Heart left ventricle (tissue), 13 donors: ENCODE measurements around the gene CHD8.

Experiments
- POLR2A ChIP-seq, 2 donors: fragments of 450-650 bp; IDR thresholded peaks; one replicate each; pipeline ENCODE4 v1.6.1; 2017; ENCODE audit warnings: antibody characterized with exemption in 2 of 2, mild to moderate bottlenecking in 2 of 2, moderate library complexity in 2 of 2
- TF ChIP-seq, protein P1 (sequence below), 12 donors: fragments of 200-600 bp; sonication (generic) in 4 of 12; IDR thresholded peaks; one replicate each; pipeline versions ENCODE4 v1.5.0 to v1.8.0; 2018 to 2022; ENCODE audit warnings: antibody characterized with exemption in 12 of 12, mild to moderate bottlenecking in 5 of 12
- donor health status: ischemic (EF 13 %, LVEDD 7.1; RV severe dilation, severe dysfunction).
- donor health status: DM: no; HTN: yes; CAD: no.
- donor health status: DM: no; HTN: no; CAD: no.
- donor health status: ischemic (EF 25% LVEDD 6.9; RV normal size, moderate dysfunction).
- donor health status: ischemic (EF 25% LVEDD 5.7; RV mildly dilated, moderate dysfunction).
- donor health status: ischemic (EF 35%, LVEDD 5.7; RV mildly dilated, moderate dysfunction).
- donor health status: nonischemic (EF 11% LVEDD 7.7; RV severe dilation, severe dysfunction).
- donor health status: DM: yes; HTN: yes; CAD: no.
- donor health status: PGD.
- donor health status: ischemic (EF 29% LVEDD 5.4; RV normal size, mild dysfunction).
- donor health status: nonischemic (EF 23%, LVEDD 6.1; RV moderate dilation, normal function).

GRCh38 chr14:21379338-21379737, 76.6 kb downstream of the CHD8 start:
- TF ChIP-seq, protein P1, sequence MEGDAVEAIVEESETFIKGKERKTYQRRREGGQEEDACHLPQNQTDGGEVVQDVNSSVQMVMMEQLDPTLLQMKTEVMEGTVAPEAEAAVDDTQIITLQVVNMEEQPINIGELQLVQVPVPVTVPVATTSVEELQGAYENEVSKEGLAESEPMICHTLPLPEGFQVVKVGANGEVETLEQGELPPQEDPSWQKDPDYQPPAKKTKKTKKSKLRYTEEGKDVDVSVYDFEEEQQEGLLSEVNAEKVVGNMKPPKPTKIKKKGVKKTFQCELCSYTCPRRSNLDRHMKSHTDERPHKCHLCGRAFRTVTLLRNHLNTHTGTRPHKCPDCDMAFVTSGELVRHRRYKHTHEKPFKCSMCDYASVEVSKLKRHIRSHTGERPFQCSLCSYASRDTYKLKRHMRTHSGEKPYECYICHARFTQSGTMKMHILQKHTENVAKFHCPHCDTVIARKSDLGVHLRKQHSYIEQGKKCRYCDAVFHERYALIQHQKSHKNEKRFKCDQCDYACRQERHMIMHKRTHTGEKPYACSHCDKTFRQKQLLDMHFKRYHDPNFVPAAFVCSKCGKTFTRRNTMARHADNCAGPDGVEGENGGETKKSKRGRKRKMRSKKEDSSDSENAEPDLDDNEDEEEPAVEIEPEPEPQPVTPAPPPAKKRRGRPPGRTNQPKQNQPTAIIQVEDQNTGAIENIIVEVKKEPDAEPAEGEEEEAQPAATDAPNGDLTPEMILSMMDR (IDR thresholded peaks at IDR 0.05) = no peak
- no peak for TF ChIP-seq POLR2A (IDR thresholded peaks at IDR 0.05)
